Measurements from ENCODE around the gene PURA. TPM values are rescaled to one million over a fixed set of nuclear protein-coding genes. Genes with fewer than 3 reads are reported as not detected.
"Not testable (repeated sequence)": the region's sequence is repeated elsewhere in the genome, so short reads cannot be mapped to it uniquely, and the experiment has no call there.

Gene PURA
- total RNA-seq, 5 donors from 2014 or later (not counting 1 experiment from before 2014, with no cell fraction given): 10.8 to 28.1 (median 25.3) TPM

DNA sequence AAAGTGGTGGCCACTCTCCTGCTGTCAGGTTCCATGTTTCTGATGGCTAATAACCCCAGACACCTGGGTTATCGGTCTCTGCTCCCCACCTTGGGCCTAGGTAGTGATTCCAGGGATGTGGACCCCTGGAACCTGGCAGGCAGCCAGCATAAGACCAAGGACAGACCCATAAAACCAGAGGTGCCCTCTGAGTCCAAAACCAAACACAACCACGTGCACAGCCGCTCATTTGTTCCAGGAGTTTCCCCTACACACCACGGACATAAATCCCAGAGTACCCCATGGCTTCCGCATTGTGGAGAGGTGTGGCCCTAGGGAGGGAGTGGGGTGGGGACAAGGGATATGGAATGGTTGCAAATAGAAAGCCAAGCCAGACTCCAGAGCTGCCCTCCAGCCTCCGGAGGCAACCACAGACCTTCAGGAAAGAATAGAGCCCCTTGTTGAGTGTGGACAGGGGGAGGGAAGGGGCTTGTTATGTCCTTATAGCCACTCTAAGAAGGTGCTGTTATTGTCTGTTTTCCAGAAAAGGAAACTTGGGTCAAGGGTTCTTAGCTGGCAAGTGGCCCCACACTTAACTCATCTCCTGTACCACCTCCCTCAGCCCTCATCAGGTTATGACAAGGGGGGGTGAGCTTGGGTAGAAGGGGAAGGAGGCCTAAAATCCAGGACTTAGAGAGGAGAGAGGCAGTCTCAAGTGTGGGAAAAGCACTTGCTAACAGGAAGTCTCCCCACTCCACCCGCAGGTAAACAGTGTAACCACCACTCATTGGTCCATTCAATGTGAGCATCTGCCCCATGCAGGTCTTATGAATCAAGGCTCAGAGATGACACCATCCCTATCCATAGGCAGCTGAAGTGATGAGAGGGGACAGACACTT is 37.5 kb downstream of the PURA start:
- Histone ChIP-seq H3K4me1 (ENCODE audit: control insufficient read depth in 1 of 2, extremely low read depth in 1 of 2, insufficient read depth in 2 of 2, low read length in 2 of 2) (peaks cover 0 to 3% of the 10 kb centered on the region in 2 experiments), H3K9me3 (no peaks in the 10 kb centered on the region), H3K27me3 (replicated peaks in 1 of 2; ENCODE audit: control insufficient read depth in 2 of 2, extremely low read depth in 1 of 2, insufficient read depth in 2 of 2, low read length in 1 of 2) (peaks cover 9 to 12% of the 10 kb centered on the region in 2 experiments), H3K4me3 (ENCODE audit: control insufficient read depth in 1 of 2, extremely low read depth in 1 of 2, low read length in 1 of 2) (no peak overlapping the region), H3K27ac (ENCODE audit: low read length) (no peak overlapping the region), H3K36me3 (ENCODE audit: control insufficient read depth in 2 of 2, extremely low read depth in 1 of 2, insufficient read depth in 1 of 2, low read length in 1 of 2) (no peaks in the 10 kb centered on the region)
- H3K27me3 Mint-ChIP-seq: peaks cover 0 to 8% of the 10 kb centered on the region in 2 donors
- H3K36me3 Mint-ChIP-seq: no peaks in the 10 kb centered on the region
- WGBS (ENCODE audit: insufficient coverage): 71% methylated on average over 2 of the region's 7 CpGs
- H3K4me3 Mint-ChIP-seq: no peak overlapping the region
- H3K9me3 Mint-ChIP-seq: no peaks in the 10 kb centered on the region
- no peak overlapping the region for H3K27ac Mint-ChIP-seq
- CTCF ChIA-PET: no interaction called here
- peaks cover 7 to 11% (median 10%) of the 10 kb centered on the region in 3 donors for H3K4me1 Mint-ChIP-seq
- DNase-seq (no peak), ATAC-seq (replicated peaks in 1 of 4) (no peak)
- POLR2A ChIA-PET: interaction anchor here in 1 of 2 donors (0.5 kb wide), 1 partner anchor 36 kb away, joined by 4 read pairs; no protein-coding TSS in a partner anchor

GRCh38 chr5:140152022-140152999 is 38.4 kb downstream of the PURA start:
- Mint-ChIP-seq H3K4me3 (no peak overlapping the region), H3K4me1 (peaks cover 7 to 19% (median 11%) of the 10 kb centered on the region in 3 donors), H3K27ac (no peak overlapping the region), H3K36me3 (no peaks in the 10 kb centered on the region), H3K9me3 (no peaks in the 10 kb centered on the region), H3K27me3 (peaks cover 0 to 4% of the 10 kb centered on the region in 2 donors)
- ATAC-seq (replicated peaks in 1 of 4): no peak
- CTCF ChIA-PET: interaction anchor here (0.6 to 1.4 kb wide), 6 partner anchors 8 to 1825 kb away, joined by 4 to 8 read pairs (median 4); no protein-coding TSS in a partner anchor
- no peaks in the 10 kb centered on the region for H3K36me3 ChIP-seq (ENCODE audit: control insufficient read depth in 2 of 2, extremely low read depth in 1 of 2, insufficient read depth in 1 of 2, low read length in 1 of 2)
- no peak for DNase-seq
- no peaks in the 10 kb centered on the region for H3K9me3 ChIP-seq
- peaks cover 8 to 9% of the 10 kb centered on the region in 2 experiments for H3K27me3 ChIP-seq (replicated peaks in 1 of 2; ENCODE audit: control insufficient read depth in 2 of 2, extremely low read depth in 1 of 2, insufficient read depth in 2 of 2, low read length in 1 of 2)
- peaks cover 2 to 6% of the 10 kb centered on the region in 2 experiments for H3K4me1 ChIP-seq (ENCODE audit: control insufficient read depth in 1 of 2, extremely low read depth in 1 of 2, insufficient read depth in 2 of 2, low read length in 2 of 2)
- H3K4me3 ChIP-seq (ENCODE audit: control insufficient read depth in 1 of 2, extremely low read depth in 1 of 2, low read length in 1 of 2): no peak overlapping the region
- 84% methylated on average over 14 of the region's 23 CpGs for WGBS (ENCODE audit: insufficient coverage)
- POLR2A ChIA-PET: interaction anchor here (0.5 to 0.6 kb wide), 3 partner anchors 37 to 95 kb away, joined by 4 to 6 read pairs (median 6); no protein-coding TSS in a partner anchor
- no peak overlapping the region for H3K27ac ChIP-seq (ENCODE audit: low read length)

GRCh38 chr5:140153255-140153654 is 39.3 kb downstream of the PURA start:
- Mint-ChIP-seq H3K27me3 (no peaks in the 10 kb centered on the region), H3K36me3 (no peaks in the 10 kb centered on the region), H3K9me3 (no peaks in the 10 kb centered on the region), H3K4me3 (no peak overlapping the region), H3K4me1 (peaks cover 8 to 14% (median 11%) of the 10 kb centered on the region in 3 donors), H3K27ac (no peak overlapping the region)
- no peaks in the 10 kb centered on the region for H3K9me3 ChIP-seq
- ChIA-PET POLR2A (interaction anchor here (0.5 to 0.6 kb wide), 2 partner anchors 57 to 94 kb away, joined by 6 read pairs; no protein-coding TSS in a partner anchor), CTCF (interaction anchor here (0.6 to 1.4 kb wide), 5 partner anchors 9 to 1826 kb away, joined by 4 to 8 read pairs (median 5); no protein-coding TSS in a partner anchor)
- 77% methylated on average over 7 of the region's 7 CpGs for WGBS (ENCODE audit: insufficient coverage)
- no peak overlapping the region for H3K4me3 ChIP-seq (ENCODE audit: control insufficient read depth in 1 of 2, extremely low read depth in 1 of 2, low read length in 1 of 2)
- no peak for ATAC-seq (replicated peaks in 1 of 4)
- H3K4me1 ChIP-seq (ENCODE audit: control insufficient read depth in 1 of 2, extremely low read depth in 1 of 2, insufficient read depth in 2 of 2, low read length in 2 of 2): peaks cover 2 to 10% of the 10 kb centered on the region in 2 experiments
- H3K27me3 ChIP-seq (replicated peaks in 1 of 2; ENCODE audit: control insufficient read depth in 2 of 2, extremely low read depth in 1 of 2, insufficient read depth in 2 of 2, low read length in 1 of 2): peaks cover 2 to 5% of the 10 kb centered on the region in 2 experiments
- no peaks in the 10 kb centered on the region for H3K36me3 ChIP-seq (ENCODE audit: control insufficient read depth in 2 of 2, extremely low read depth in 1 of 2, insufficient read depth in 1 of 2, low read length in 1 of 2)
- H3K27ac ChIP-seq (ENCODE audit: low read length): no peak overlapping the region
- no peak for DNase-seq

DNA sequence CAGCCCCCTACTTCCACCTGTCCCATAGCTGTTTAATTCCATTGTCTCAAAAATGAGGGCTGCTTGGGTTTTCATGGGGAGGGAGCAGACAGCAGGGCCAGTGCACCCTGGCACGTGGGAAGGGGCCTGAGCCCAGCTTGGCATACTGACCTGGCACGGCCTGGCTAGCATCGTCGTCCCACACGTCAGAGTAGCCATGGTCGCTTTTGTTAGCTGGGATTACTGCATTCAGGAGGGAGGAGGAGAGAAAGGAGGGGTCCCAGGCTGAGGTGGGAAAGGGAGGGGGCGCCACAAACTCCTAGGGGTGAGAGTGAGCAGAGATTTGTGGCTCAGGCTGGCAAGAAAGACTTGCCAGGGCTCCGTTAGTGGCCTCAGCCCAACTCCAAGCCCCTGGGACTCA is 40.0 kb downstream of the PURA start:
- Histone ChIP-seq H3K4me3 (ENCODE audit: control insufficient read depth in 1 of 2, extremely low read depth in 1 of 2, low read length in 1 of 2) (no peak overlapping the region), H3K27ac (ENCODE audit: low read length) (no peak overlapping the region), H3K9me3 (no peaks in the 10 kb centered on the region), H3K36me3 (ENCODE audit: control insufficient read depth in 2 of 2, extremely low read depth in 1 of 2, insufficient read depth in 1 of 2, low read length in 1 of 2) (no peaks in the 10 kb centered on the region), H3K27me3 (replicated peaks in 1 of 2; ENCODE audit: control insufficient read depth in 2 of 2, extremely low read depth in 1 of 2, insufficient read depth in 2 of 2, low read length in 1 of 2) (peaks cover 0 to 5% of the 10 kb centered on the region in 2 experiments), H3K4me1 (ENCODE audit: control insufficient read depth in 1 of 2, extremely low read depth in 1 of 2, insufficient read depth in 2 of 2, low read length in 2 of 2) (peaks cover 2 to 10% of the 10 kb centered on the region in 2 experiments)
- Mint-ChIP-seq H3K4me1 (peaks cover 8 to 11% (median 9%) of the 10 kb centered on the region in 3 donors), H3K27me3 (no peaks in the 10 kb centered on the region), H3K36me3 (no peaks in the 10 kb centered on the region), H3K9me3 (no peaks in the 10 kb centered on the region), H3K4me3 (no peak overlapping the region), H3K27ac (no peak overlapping the region)
- ChIA-PET CTCF (interaction anchor here in 1 of 2 donors (0.6 to 1.0 kb wide), 3 partner anchors 9 to 81 kb away, joined by 3 to 9 read pairs (median 5); no protein-coding TSS in a partner anchor), POLR2A (interaction anchor here in 1 of 2 donors (0.5 to 0.6 kb wide), 2 partner anchors 227 to 249 kb away, joined by 4 to 6 read pairs; no protein-coding TSS in a partner anchor)
- WGBS (ENCODE audit: insufficient coverage): 64% methylated on average over 7 of the region's 8 CpGs
- ATAC-seq (replicated peaks in 1 of 4) (no peak), DNase-seq (no peak)

GRCh38 chr5:140154710-140155381 is 40.9 kb downstream of the PURA start:
- peaks cover 8 to 11% (median 9%) of the 10 kb centered on the region in 3 donors for H3K4me1 Mint-ChIP-seq
- POLR2A ChIA-PET; H3K27ac ChIP-seq (ENCODE audit: low read length): not testable (repeated sequence)

More at GRCh38 chr5:140154710-140155381, 40.9 kb downstream of the PURA start:
- 88% methylated on average over 10 of the region's 21 CpGs for WGBS (ENCODE audit: insufficient coverage)
- H3K9me3 Mint-ChIP-seq; DNase-seq; H3K27ac Mint-ChIP-seq; H3K27me3 Mint-ChIP-seq; H3K4me3 Mint-ChIP-seq; H3K36me3 ChIP-seq (ENCODE audit: control insufficient read depth in 2 of 2, extremely low read depth in 1 of 2, insufficient read depth in 1 of 2, low read length in 1 of 2); H3K36me3 Mint-ChIP-seq; ATAC-seq (replicated peaks in 1 of 4); H3K9me3 ChIP-seq; H3K27me3 ChIP-seq (replicated peaks in 1 of 2; ENCODE audit: control insufficient read depth in 2 of 2, extremely low read depth in 1 of 2, insufficient read depth in 2 of 2, low read length in 1 of 2); H3K4me3 ChIP-seq (ENCODE audit: control insufficient read depth in 1 of 2, extremely low read depth in 1 of 2, low read length in 1 of 2): not testable (repeated sequence)
- CTCF ChIA-PET: interaction anchor here (0.6 to 1.1 kb wide), 9 partner anchors 10 to 184 kb away, joined by 3 to 9 read pairs (median 3); no protein-coding TSS in a partner anchor
- H3K4me1 ChIP-seq (ENCODE audit: control insufficient read depth in 1 of 2, extremely low read depth in 1 of 2, insufficient read depth in 2 of 2, low read length in 2 of 2): peaks cover 2 to 10% of the 10 kb centered on the region in 2 experiments

Measured in T-cell (primary cell).